ENCODE results near the gene PRCC.

The PRCC gene

DNA sequence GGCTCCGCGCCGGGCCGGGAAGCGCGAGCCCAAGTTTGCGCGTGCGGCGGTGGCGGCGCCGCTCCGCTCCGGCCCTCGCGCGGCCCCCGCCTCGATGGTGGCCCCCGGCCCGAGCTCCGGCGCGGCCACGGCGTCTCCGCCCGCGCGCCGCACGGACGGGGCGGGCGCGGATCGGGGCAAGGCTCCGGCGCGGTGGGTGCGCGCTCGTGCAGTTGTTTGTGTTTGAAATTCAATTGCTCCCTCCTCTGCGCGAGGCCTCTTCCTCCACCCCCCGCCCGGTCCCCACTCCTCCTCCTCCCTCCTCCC, 15.9 kb upstream of the PRCC start, which contains the start of gene HDGF:
Gene HDGF, minus strand, starts transcription at position 225 of the 306 bp plus-strand sequence. CDS start 246 bp downstream, outside the sequence.
- peak within 1 kb of the TSS; percentile 94 for H2AFZ ChIP-seq (ENCODE audit: low read length)

DNA sequence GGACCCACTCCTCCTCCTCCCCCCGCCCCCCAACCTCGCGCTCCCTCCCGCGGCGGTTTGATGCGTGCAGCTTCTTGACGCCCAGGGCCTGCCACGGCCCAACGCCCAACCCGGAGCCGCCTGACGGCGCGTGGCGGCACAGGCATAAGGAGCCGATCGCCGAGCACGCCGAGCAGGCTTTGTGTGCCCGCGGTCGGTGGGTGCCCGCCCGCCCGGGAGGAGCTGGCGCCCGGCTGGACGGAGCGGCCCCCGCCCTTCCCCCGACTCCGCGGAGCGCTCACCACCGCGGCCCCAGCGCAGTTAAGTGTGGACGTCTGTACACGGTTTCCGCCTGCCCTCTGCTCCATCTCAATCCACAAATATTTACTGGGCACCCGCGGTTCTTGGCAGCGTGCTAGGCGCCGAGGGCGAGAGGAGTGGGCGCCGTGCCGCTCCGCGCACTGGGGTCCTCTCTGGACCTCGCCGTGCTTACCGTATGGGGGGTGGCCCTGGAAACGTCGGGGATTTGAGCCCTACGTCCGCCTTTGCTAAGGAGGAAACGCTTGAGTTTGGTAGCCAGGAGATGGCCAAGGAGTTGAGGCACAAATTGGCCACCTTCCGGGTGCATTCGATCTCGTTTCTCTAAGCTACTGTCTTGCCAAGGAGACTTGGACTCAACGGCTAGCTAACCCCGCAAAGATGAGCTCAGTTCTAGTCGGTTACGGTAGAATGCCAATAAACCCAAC, 15.4 kb upstream of the PRCC start:
- no peak for TF ChIP-seq EZH2phosphoT487 (IDR thresholded peaks at IDR 0.05; ENCODE audit: borderline replicate concordance)
- TF ChIP-seq, protein P1, sequence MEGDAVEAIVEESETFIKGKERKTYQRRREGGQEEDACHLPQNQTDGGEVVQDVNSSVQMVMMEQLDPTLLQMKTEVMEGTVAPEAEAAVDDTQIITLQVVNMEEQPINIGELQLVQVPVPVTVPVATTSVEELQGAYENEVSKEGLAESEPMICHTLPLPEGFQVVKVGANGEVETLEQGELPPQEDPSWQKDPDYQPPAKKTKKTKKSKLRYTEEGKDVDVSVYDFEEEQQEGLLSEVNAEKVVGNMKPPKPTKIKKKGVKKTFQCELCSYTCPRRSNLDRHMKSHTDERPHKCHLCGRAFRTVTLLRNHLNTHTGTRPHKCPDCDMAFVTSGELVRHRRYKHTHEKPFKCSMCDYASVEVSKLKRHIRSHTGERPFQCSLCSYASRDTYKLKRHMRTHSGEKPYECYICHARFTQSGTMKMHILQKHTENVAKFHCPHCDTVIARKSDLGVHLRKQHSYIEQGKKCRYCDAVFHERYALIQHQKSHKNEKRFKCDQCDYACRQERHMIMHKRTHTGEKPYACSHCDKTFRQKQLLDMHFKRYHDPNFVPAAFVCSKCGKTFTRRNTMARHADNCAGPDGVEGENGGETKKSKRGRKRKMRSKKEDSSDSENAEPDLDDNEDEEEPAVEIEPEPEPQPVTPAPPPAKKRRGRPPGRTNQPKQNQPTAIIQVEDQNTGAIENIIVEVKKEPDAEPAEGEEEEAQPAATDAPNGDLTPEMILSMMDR (conservative IDR thresholded peaks at IDR 0.05; ENCODE audit: low read length), result no peak
- H3K79me2 ChIP-seq (ENCODE audit: insufficient read depth, low read length), result peaks cover 68% of the 10 kb centered on the region
- peak overlapping the region; percentile 94 for H2AFZ ChIP-seq (ENCODE audit: low read length)

More for the DNA sequence above, 15.9 kb upstream of the PRCC start, which contains the start of gene HDGF:
- H3K27me3 ChIP-seq (ENCODE audit: insufficient read depth, low read length, poor library complexity, severe bottlenecking), result peaks cover 6% of the 10 kb centered on the region
- H3K4me3 ChIP-seq (ENCODE audit: low read length, poor library complexity, severe bottlenecking), result peak within 1 kb of the TSS; percentile 90
- H3K9me3 ChIP-seq (ENCODE audit: insufficient read depth, low read depth, low read length), result no peaks in the 10 kb centered on the region
- H3F3A ChIP-seq (ENCODE audit: low read depth), result no peaks in the 10 kb centered on the region
- peaks cover 33% of the 10 kb centered on the region for H4K20me1 ChIP-seq (ENCODE audit: insufficient read depth, low read length, poor library complexity, severe bottlenecking)
- peaks cover 30% of the 10 kb centered on the region for H3K4me1 ChIP-seq (ENCODE audit: insufficient read depth, low read length, poor library complexity, severe bottlenecking)
- H3K9ac ChIP-seq (ENCODE audit: low read depth, low read length, poor library complexity, severe bottlenecking), result peak within 1 kb of the TSS; percentile 100
- H3K36me3 ChIP-seq (ENCODE audit: insufficient read depth, low read length), result no peaks in the 10 kb centered on the region
- no peak for TF ChIP-seq EZH2phosphoT487 (IDR thresholded peaks at IDR 0.05; ENCODE audit: borderline replicate concordance)
- TF ChIP-seq, protein P1 (conservative IDR thresholded peaks at IDR 0.05; ENCODE audit: low read length), result no peak
- no peaks in the 10 kb centered on the region for H3K9me2 ChIP-seq (replicated peaks; ENCODE audit: low read depth, low read length)
- H3K79me2 ChIP-seq (ENCODE audit: insufficient read depth, low read length), result peaks cover 73% of the 10 kb centered on the region
- H3K4me2 ChIP-seq (ENCODE audit: low read depth, low read length, poor library complexity, severe bottlenecking), result peak within 1 kb of the TSS; percentile 99

DNA sequence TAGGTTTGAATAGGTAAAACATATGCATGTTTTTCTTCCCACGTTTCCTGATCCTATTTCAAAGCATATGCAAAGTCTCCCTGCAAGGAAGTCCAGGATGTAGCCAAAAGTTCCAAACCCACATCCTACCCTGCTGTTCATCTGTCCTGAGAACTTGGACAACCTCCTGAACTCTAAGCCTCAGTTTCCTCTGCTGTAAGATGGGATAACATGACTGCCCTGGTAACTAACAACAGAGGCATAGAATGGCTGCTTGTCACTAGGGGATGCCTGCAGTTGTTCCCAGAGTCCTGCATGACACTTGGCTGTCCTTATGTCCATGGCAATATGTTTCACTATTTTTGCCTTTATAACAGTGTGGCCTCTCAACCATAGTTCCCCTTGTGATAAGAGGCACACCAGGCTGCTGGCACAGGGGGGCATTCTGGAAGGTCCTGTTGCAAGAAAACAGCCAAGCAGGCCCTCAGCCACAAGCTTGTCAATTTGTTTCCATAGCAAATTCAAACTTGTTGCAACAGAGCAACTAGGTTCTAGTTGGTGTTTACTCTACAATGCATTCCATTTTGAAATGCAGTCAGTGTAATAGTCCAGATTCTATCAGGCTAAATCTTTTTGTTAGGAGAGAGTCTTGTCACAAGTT, 14.4 kb upstream of the PRCC start:
- no peak overlapping the region for H2AFZ ChIP-seq (ENCODE audit: low read length)
- H3K4me2 ChIP-seq (ENCODE audit: low read depth, low read length, poor library complexity, severe bottlenecking), result peak overlapping the region; percentile 85
- H3K4me3 ChIP-seq (ENCODE audit: low read length, poor library complexity, severe bottlenecking), result peak overlapping the region; percentile 90
- H3K36me3 ChIP-seq (ENCODE audit: insufficient read depth, low read length), result no peaks in the 10 kb centered on the region
- peaks cover 20% of the 10 kb centered on the region for H4K20me1 ChIP-seq (ENCODE audit: insufficient read depth, low read length, poor library complexity, severe bottlenecking)
- H3K27me3 ChIP-seq (ENCODE audit: insufficient read depth, low read length, poor library complexity, severe bottlenecking), result peaks cover 6% of the 10 kb centered on the region
- no peaks in the 10 kb centered on the region for H3K9me2 ChIP-seq (replicated peaks; ENCODE audit: low read depth, low read length)
- no peaks in the 10 kb centered on the region for H3K9me3 ChIP-seq (ENCODE audit: insufficient read depth, low read depth, low read length)
- H3K79me2 ChIP-seq (ENCODE audit: insufficient read depth, low read length), result peaks cover 58% of the 10 kb centered on the region
- H3F3A ChIP-seq (ENCODE audit: low read depth), result no peaks in the 10 kb centered on the region
- H3K9ac ChIP-seq (ENCODE audit: low read depth, low read length, poor library complexity, severe bottlenecking), result peak overlapping the region; percentile 98
- H3K4me1 ChIP-seq (ENCODE audit: insufficient read depth, low read length, poor library complexity, severe bottlenecking), result peaks cover 18% of the 10 kb centered on the region
- TF ChIP-seq EZH2phosphoT487 (IDR thresholded peaks at IDR 0.05; ENCODE audit: borderline replicate concordance), result no peak
- TF ChIP-seq, protein P1 (conservative IDR thresholded peaks at IDR 0.05; ENCODE audit: low read length), result no peak

More for the DNA sequence above, 15.4 kb upstream of the PRCC start:
- H3K4me1 ChIP-seq (ENCODE audit: insufficient read depth, low read length, poor library complexity, severe bottlenecking), result peaks cover 25% of the 10 kb centered on the region
- no peaks in the 10 kb centered on the region for H3F3A ChIP-seq (ENCODE audit: low read depth)
- peak overlapping the region; percentile 90 for H3K4me3 ChIP-seq (ENCODE audit: low read length, poor library complexity, severe bottlenecking)
- peaks cover 28% of the 10 kb centered on the region for H4K20me1 ChIP-seq (ENCODE audit: insufficient read depth, low read length, poor library complexity, severe bottlenecking)
- H3K27me3 ChIP-seq (ENCODE audit: insufficient read depth, low read length, poor library complexity, severe bottlenecking), result peaks cover 6% of the 10 kb centered on the region
- H3K9me3 ChIP-seq (ENCODE audit: insufficient read depth, low read depth, low read length), result no peaks in the 10 kb centered on the region
- H3K36me3 ChIP-seq (ENCODE audit: insufficient read depth, low read length), result no peaks in the 10 kb centered on the region
- peak overlapping the region; percentile 85 for H3K4me2 ChIP-seq (ENCODE audit: low read depth, low read length, poor library complexity, severe bottlenecking)
- peak overlapping the region; percentile 98 for H3K9ac ChIP-seq (ENCODE audit: low read depth, low read length, poor library complexity, severe bottlenecking)
- no peaks in the 10 kb centered on the region for H3K9me2 ChIP-seq (replicated peaks; ENCODE audit: low read depth, low read length)
